ENCODE measurements around the gene KIF1A.

GRCh38 chr2:240762249-240762648 lies 57.8 kb downstream of the KIF1A start:
- no peak for TF ChIP-seq CTCF (conservative IDR thresholded peaks at IDR 0.05; ENCODE audit: low read depth, low read length)
- no peak for TF ChIP-seq EZH2phosphoT487 (IDR thresholded peaks at IDR 0.05; ENCODE audit: borderline replicate concordance, low read length)
- no peak for TF ChIP-seq EZH2 (IDR thresholded peaks at IDR 0.05; ENCODE audit: low read length, unreplicated experiment)
